Measurements from ENCODE around the gene COBLL1.
"Not testable (repeated sequence)": the region's sequence is repeated elsewhere in the genome, so short reads cannot be mapped to it uniquely, and the experiment has no call there.

The COBLL1 gene

GRCh38 chr2:164719996-164720941 lies 121.4 kb downstream of the COBLL1 start:
- Histone ChIP-seq H3K36me3 (no peaks in the 10 kb centered on the region), H3K4me2 (no peak overlapping the region), H3K9ac (no peak overlapping the region), H4K20me1 (no peaks in the 10 kb centered on the region), H3K4me3 (no peak overlapping the region), H3K9me3 (no peaks in the 10 kb centered on the region), H3K27ac (no peak overlapping the region), H3K4me1 (no peaks in the 10 kb centered on the region), H3K27me3 (no peaks in the 10 kb centered on the region)
- no peak for TF ChIP-seq Cebpa-rat (IDR thresholded peaks at IDR 0.05)

GRCh38 chr2:164717000-164717803 lies 124.4 kb downstream of the COBLL1 start:
- Histone ChIP-seq H3K9ac (no peak overlapping the region), H3K4me3 (no peak overlapping the region), H3K9me3 (no peaks in the 10 kb centered on the region), H4K20me1 (no peaks in the 10 kb centered on the region), H3K4me1 (no peaks in the 10 kb centered on the region), H3K4me2 (no peak overlapping the region), H3K27me3 (no peaks in the 10 kb centered on the region), H3K36me3 (no peaks in the 10 kb centered on the region), H3K27ac (no peak overlapping the region)
- no peak for TF ChIP-seq Cebpa-rat (IDR thresholded peaks at IDR 0.05)

GRCh38 chr2:164714471-164714870 lies 127.2 kb downstream of the COBLL1 start:
- H3K4me1 ChIP-seq = no peaks in the 10 kb centered on the region
- no peak overlapping the region for H3K9ac ChIP-seq
- H3K9me3 ChIP-seq = no peaks in the 10 kb centered on the region
- H3K27me3 ChIP-seq = no peaks in the 10 kb centered on the region
- no peaks in the 10 kb centered on the region for H3K36me3 ChIP-seq
- no peak overlapping the region for H3K4me2 ChIP-seq
- H3K27ac ChIP-seq = no peak overlapping the region
- no peak for TF ChIP-seq Cebpa-rat (IDR thresholded peaks at IDR 0.05)
- H3K4me3 ChIP-seq = no peak overlapping the region
- no peaks in the 10 kb centered on the region for H4K20me1 ChIP-seq

- Histone ChIP-seq H3K9me3 (no peaks in the 10 kb centered on the region), H3K4me1 (no peaks in the 10 kb centered on the region), H3K27ac (no peak overlapping the region), H3K4me3 (no peak overlapping the region), H3K9ac (no peak overlapping the region), H3K27me3 (no peaks in the 10 kb centered on the region), H3K36me3 (no peaks in the 10 kb centered on the region), H4K20me1 (no peaks in the 10 kb centered on the region), H3K4me2 (no peak overlapping the region)
- no peak for TF ChIP-seq Cebpa-rat (IDR thresholded peaks at IDR 0.05)
These were observed 129.9 kb downstream of the COBLL1 start for GRCh38 chr2:164711766-164712138.

- no peaks in the 10 kb centered on the region for H3K36me3 ChIP-seq
- H3K27ac ChIP-seq = no peak overlapping the region
- TF ChIP-seq Cebpa-rat (IDR thresholded peaks at IDR 0.05) = no peak
- no peak overlapping the region for H3K4me2 ChIP-seq
- H3K4me1 ChIP-seq = no peaks in the 10 kb centered on the region
- no peak overlapping the region for H3K9ac ChIP-seq
- no peaks in the 10 kb centered on the region for H3K27me3 ChIP-seq
- no peaks in the 10 kb centered on the region for H4K20me1 ChIP-seq
- no peaks in the 10 kb centered on the region for H3K9me3 ChIP-seq
- no peak overlapping the region for H3K4me3 ChIP-seq
These were observed 130.5 kb downstream of the COBLL1 start for GRCh38 chr2:164710837-164711765.

GRCh38 chr2:164710252-164710836 lies 131.3 kb downstream of the COBLL1 start:
- not testable (repeated sequence) for H3K4me1 ChIP-seq, H3K9ac ChIP-seq, H3K27ac ChIP-seq, H4K20me1 ChIP-seq, H3K4me2 ChIP-seq, H3K9me3 ChIP-seq, H3K4me3 ChIP-seq, H3K27me3 ChIP-seq, H3K36me3 ChIP-seq

GRCh38 chr2:164706522-164706921 lies 135.1 kb downstream of the COBLL1 start:
- no peaks in the 10 kb centered on the region for H3K9me3 ChIP-seq
- no peak overlapping the region for H3K4me2 ChIP-seq
- no peak overlapping the region for H3K27ac ChIP-seq
- H3K27me3 ChIP-seq = no peaks in the 10 kb centered on the region
- no peak overlapping the region for H3K4me3 ChIP-seq
- no peaks in the 10 kb centered on the region for H3K36me3 ChIP-seq
- no peaks in the 10 kb centered on the region for H3K4me1 ChIP-seq
- no peak overlapping the region for H3K9ac ChIP-seq
- TF ChIP-seq Cebpa-rat (IDR thresholded peaks at IDR 0.05) = no peak
- no peaks in the 10 kb centered on the region for H4K20me1 ChIP-seq

- Histone ChIP-seq H3K4me3 (no peak overlapping the region), H3K27ac (no peak overlapping the region), H3K9ac (no peak overlapping the region), H3K36me3 (no peaks in the 10 kb centered on the region), H3K4me2 (no peak overlapping the region), H3K4me1 (no peaks in the 10 kb centered on the region), H3K27me3 (no peaks in the 10 kb centered on the region), H4K20me1 (no peaks in the 10 kb centered on the region), H3K9me3 (no peaks in the 10 kb centered on the region)
- TF ChIP-seq Cebpa-rat (IDR thresholded peaks at IDR 0.05) = no peak
These were observed 136.0 kb downstream of the COBLL1 start for GRCh38 chr2:164705412-164706167.
